Neural cell (in vitro differentiated cells): ENCODE measurements around the gene RBMX. TPM values are rescaled to one million over a fixed set of nuclear protein-coding genes. Genes with fewer than 3 reads are reported as not detected.

Experiments used
- H2AFZ ChIP-seq: fragments of 200-600, 300-800 bp; sonication (generic), shearing (Covaris generic); 2 replicates; pipeline ENCODE4 v1.6.0; 2014; ENCODE audit warnings: low read depth, mild to moderate bottlenecking, antibody characterized with exemption, low read length, moderate library complexity
- H3F3A ChIP-seq: fragments of 200-600 bp; shearing (Covaris generic); 2 replicates; pipeline ENCODE4 v1.6.1; 2016; ENCODE audit warnings: mild to moderate bottlenecking, moderate library complexity, mixed read lengths, antibody characterized with exemption, low read length; ENCODE audit not compliant: insufficient read depth, poor library complexity, severe bottlenecking
- H3K27ac ChIP-seq: fragments of 200-600, 300-800 bp; sonication (generic), shearing (Covaris generic); 2 replicates; pipeline ENCODE4 v1.5.1; 2014; ENCODE audit warnings: mild to moderate bottlenecking, low read length, moderate library complexity
- H3K27me3 ChIP-seq: fragments of 300-800, 200-600 bp; sonication (generic), shearing (Covaris generic); 2 replicates; pipeline ENCODE4 v1.6.0; 2014; ENCODE audit warnings: mild to moderate bottlenecking, low read depth, low read length, moderate library complexity; ENCODE audit not compliant: insufficient read depth
- H3K36me3 ChIP-seq: fragments of 300-800, 200-600 bp; sonication (generic), shearing (Covaris generic); 2 replicates; pipeline ENCODE4 v1.5.1; 2014; ENCODE audit warnings: mild to moderate bottlenecking, antibody characterized with exemption, low read length, moderate library complexity; ENCODE audit not compliant: insufficient read depth
- H3K4me2 ChIP-seq: fragments of 300-800, 200-600 bp; sonication (generic), shearing (Covaris generic); 2 replicates; pipeline ENCODE4 v1.6.0; 2014; ENCODE audit warnings: mild to moderate bottlenecking, low read length
- H3K4me3 ChIP-seq: fragments of 300-800, 200-600 bp; sonication (generic), shearing (Covaris generic); 2 replicates; pipeline ENCODE4 v1.5.1; 2014; ENCODE audit warnings: mild to moderate bottlenecking, low read length, moderate library complexity
- H3K79me2 ChIP-seq: fragments of 200-600 bp; shearing (Covaris generic); replicated peaks from 2 replicates; pipeline ENCODE4 v1.6.0; 2014; ENCODE audit warnings: mild to moderate bottlenecking, low read length, moderate library complexity; ENCODE audit not compliant: insufficient read depth
- H3K9ac ChIP-seq: fragments of 300-800, 200-600 bp; sonication (generic), shearing (Covaris generic); 2 replicates; pipeline ENCODE4 v1.6.1; 2016; ENCODE audit warnings: mild to moderate bottlenecking, low read length, mixed read lengths
- H3K9me2 ChIP-seq: fragments of 200-600 bp; shearing (Covaris generic); 2 replicates; pipeline ENCODE4 v1.6.1; 2016; ENCODE audit warnings: mild to moderate bottlenecking, low read length, mixed read lengths; ENCODE audit not compliant: insufficient read depth
- H3K9me3 ChIP-seq: fragments of 200-600, 300-800 bp; sonication (generic), shearing (Covaris generic); 2 replicates; pipeline ENCODE4 v1.6.1; 2016; ENCODE audit warnings: mild to moderate bottlenecking, mixed run types, low read length, moderate library complexity, mixed read lengths
- H4K20me1 ChIP-seq: fragments of 200-600 bp; shearing (Covaris generic); 2 replicates; pipeline ENCODE4 v1.6.1; 2016; ENCODE audit warnings: mild to moderate bottlenecking, mixed run types; ENCODE audit not compliant: insufficient read depth
- EP300 ChIP-seq: fragments of 450-650 bp; conservative IDR thresholded peaks from 2 replicates; pipeline ENCODE4 v1.6.1; 2014; ENCODE audit warnings: antibody characterized with exemption, mild to moderate bottlenecking, moderate library complexity; ENCODE audit not compliant: poor library complexity, severe bottlenecking
- EZH2 ChIP-seq: fragments of 200-600, 300-800 bp; shearing (Covaris generic), sonication (generic); IDR thresholded peaks from 2 replicates; pipeline ENCODE4 v1.6.1; 2014; ENCODE audit warnings: antibody characterized with exemption, low read length, borderline replicate concordance, mild to moderate bottlenecking; ENCODE audit not compliant: insufficient read depth, poor library complexity, severe bottlenecking
- MXI1 ChIP-seq: fragments of 450-650 bp; conservative IDR thresholded peaks from 2 replicates; pipeline ENCODE4 v1.6.1; 2014; ENCODE audit warnings: antibody characterized with exemption, mild to moderate bottlenecking; ENCODE audit not compliant: poor library complexity, severe bottlenecking
- POLR2AphosphoS5 ChIP-seq: IDR thresholded peaks from 2 replicates; pipeline ENCODE4 v1.6.1; 2012
- REST ChIP-seq: IDR thresholded peaks from 2 replicates; pipeline ENCODE4 v1.6.1; 2012; ENCODE audit warnings: borderline replicate concordance
- SMC3 ChIP-seq: fragments of 450-650 bp; conservative IDR thresholded peaks from 2 replicates; pipeline ENCODE4 v1.6.1; 2014; ENCODE audit warnings: antibody characterized with exemption, mild to moderate bottlenecking, moderate library complexity; ENCODE audit not compliant: poor library complexity
- TAF1 ChIP-seq: IDR thresholded peaks from 2 replicates; pipeline ENCODE4 v1.6.1; 2012; ENCODE audit warnings: low read depth
- polyA plus RNA-seq: library from polyadenylated mRNA; depleted of rRNA; stranded (reverse); fragments of >200 nt; gene quantifications from 2 replicates; pipeline ENCODE4 v1.2.3, GENCODE V29; 2014
- TF ChIP-seq, protein P1 (sequence below): fragments of 450-650 bp; IDR thresholded peaks from 2 replicates; pipeline ENCODE4 v1.5.1; 2014; ENCODE audit warnings: antibody characterized with exemption, mild to moderate bottlenecking, moderate library complexity; ENCODE audit not compliant: poor library complexity, severe bottlenecking

RBMX gene
- polyA plus RNA-seq, 1 donor from 2014 or later: 875 TPM

DNA sequence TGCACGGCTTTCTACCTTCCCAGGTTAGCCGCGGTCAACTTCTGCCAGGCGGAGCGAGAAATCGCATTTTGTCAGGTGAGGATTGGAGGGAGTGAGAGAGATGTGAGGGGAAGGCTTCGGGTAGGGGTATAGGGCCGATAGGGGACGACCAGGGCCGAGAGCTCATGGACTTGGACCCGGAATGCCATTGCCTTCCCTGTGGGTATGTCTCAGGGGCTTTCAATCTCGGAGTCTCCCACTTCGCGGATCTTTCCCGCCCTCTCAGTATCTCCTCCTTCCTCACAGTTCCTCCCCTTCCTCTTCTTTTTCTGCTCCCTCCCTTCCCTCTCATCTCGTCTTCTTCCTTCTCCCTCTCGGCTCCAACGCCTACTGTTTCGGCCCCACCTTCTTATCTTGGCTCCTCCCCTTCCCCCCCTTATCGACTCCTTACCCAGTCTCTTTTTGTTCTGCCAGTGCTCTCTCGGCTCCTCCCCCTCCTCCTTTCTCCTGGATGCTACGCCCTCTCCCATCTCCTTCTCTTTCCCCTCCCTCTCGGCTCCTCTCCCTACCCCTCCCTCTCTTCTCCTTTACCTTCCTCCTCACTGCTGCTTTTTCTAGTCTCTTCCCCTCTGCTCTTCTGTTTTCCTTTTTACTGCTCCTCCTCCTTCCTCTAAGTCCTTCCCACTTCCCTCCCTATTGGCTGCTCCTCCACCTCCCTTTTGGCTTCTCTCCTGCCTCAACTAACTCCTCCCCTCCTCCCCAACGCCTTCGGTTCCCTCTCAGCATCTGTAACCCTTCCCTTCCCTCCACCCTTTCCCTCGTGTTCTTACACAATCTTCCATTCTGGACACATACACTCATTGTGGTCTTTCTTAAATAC is 29.4 kb upstream of the RBMX start:
- peak overlapping the region; percentile 79 for H3K27ac ChIP-seq
- no peaks in the 10 kb centered on the region for H3K79me2 ChIP-seq
- H3K9ac ChIP-seq: peak overlapping the region; percentile 81
- H3K4me3 ChIP-seq: peak overlapping the region; percentile 82
- no peaks in the 10 kb centered on the region for H3F3A ChIP-seq
- peak overlapping the region; percentile 55 for H3K4me2 ChIP-seq
- H3K27me3 ChIP-seq: no peaks in the 10 kb centered on the region
- no peaks in the 10 kb centered on the region for H3K36me3 ChIP-seq
- peak overlapping the region; percentile 60 for H2AFZ ChIP-seq
- H4K20me1 ChIP-seq: no peaks in the 10 kb centered on the region
- TF ChIP-seq REST: peak; percentile 20
- TF ChIP-seq SMC3: no peak
- peak; percentile 66 for TF ChIP-seq MXI1
- no peak for TF ChIP-seq EP300
- peak; percentile 69 for TF ChIP-seq POLR2AphosphoS5
- no peaks in the 10 kb centered on the region for H3K9me3 ChIP-seq
- H3K9me2 ChIP-seq: no peaks in the 10 kb centered on the region

DNA sequence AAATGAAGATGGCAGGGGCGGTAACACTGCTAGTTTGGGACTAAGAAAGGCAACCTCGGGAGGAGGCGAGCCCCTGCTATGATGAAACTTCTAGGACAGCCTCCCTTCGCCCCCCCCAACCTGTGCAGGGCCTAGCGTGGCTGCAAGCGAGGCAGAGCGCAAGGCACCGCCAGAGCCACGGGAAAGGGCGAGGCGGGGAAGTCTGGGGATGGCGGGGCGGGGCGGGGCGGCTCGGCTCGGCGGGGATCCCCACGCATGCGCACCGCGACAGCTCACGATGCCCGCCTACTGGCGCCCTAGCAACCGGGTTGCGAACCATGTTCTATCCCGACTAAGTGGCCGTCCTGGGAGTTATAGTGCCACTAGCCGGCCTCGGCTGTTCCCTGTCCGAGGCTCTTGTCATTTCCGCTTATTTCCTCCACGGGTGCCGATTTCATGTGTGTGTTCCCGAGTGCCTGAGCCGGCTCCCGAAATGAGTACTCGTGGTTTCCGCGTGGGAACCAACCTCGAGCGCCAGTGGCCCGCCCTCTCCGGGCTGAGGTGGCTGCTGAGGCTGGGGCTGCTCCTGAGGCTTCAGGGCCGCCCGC is 28.7 kb upstream of the RBMX start:
- H3K9me2 ChIP-seq: no peaks in the 10 kb centered on the region

DNA sequence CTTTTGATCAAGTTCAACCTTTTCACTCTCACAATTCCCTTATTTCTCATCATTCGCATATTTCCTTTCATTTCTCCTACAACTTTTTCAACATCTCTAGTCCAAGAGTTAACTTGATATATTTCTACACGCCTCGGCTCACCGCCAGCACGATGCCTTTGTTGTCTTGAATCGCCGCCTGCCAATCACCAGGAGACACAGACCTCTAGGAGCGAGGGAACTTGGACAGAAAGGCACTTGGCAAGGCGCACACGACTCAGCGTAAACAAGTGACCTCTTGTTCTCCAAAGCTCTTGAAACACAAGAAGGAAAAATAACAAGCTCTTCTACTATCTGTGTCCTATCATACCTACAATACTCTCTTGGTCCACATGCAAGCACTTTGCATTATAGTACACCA is 27.1 kb upstream of the RBMX start:
- Histone ChIP-seq H3K9me2 (no peaks in the 10 kb centered on the region), H3K27me3 (no peaks in the 10 kb centered on the region), H3K27ac (no peak overlapping the region), H3F3A (no peaks in the 10 kb centered on the region), H3K79me2 (no peaks in the 10 kb centered on the region), H4K20me1 (no peaks in the 10 kb centered on the region), H2AFZ (no peak overlapping the region), H3K36me3 (no peaks in the 10 kb centered on the region), H3K4me2 (no peak overlapping the region), H3K4me3 (no peak overlapping the region), H3K9me3 (no peaks in the 10 kb centered on the region), H3K9ac (no peak overlapping the region)
- TF ChIP-seq EZH2 (no peak), TAF1 (no peak)
- TF ChIP-seq, protein P1, sequence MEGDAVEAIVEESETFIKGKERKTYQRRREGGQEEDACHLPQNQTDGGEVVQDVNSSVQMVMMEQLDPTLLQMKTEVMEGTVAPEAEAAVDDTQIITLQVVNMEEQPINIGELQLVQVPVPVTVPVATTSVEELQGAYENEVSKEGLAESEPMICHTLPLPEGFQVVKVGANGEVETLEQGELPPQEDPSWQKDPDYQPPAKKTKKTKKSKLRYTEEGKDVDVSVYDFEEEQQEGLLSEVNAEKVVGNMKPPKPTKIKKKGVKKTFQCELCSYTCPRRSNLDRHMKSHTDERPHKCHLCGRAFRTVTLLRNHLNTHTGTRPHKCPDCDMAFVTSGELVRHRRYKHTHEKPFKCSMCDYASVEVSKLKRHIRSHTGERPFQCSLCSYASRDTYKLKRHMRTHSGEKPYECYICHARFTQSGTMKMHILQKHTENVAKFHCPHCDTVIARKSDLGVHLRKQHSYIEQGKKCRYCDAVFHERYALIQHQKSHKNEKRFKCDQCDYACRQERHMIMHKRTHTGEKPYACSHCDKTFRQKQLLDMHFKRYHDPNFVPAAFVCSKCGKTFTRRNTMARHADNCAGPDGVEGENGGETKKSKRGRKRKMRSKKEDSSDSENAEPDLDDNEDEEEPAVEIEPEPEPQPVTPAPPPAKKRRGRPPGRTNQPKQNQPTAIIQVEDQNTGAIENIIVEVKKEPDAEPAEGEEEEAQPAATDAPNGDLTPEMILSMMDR: no peak

More for the DNA sequence above, 28.7 kb upstream of the RBMX start:
- Histone ChIP-seq H3K27me3 (no peaks in the 10 kb centered on the region), H3K27ac (peak overlapping the region; percentile 79), H3K9ac (peak overlapping the region; percentile 81), H3F3A (no peaks in the 10 kb centered on the region), H3K4me2 (peak overlapping the region; percentile 55), H3K36me3 (no peaks in the 10 kb centered on the region), H3K4me3 (peak overlapping the region; percentile 82), H3K9me3 (no peaks in the 10 kb centered on the region), H4K20me1 (no peaks in the 10 kb centered on the region), H3K79me2 (no peaks in the 10 kb centered on the region), H2AFZ (peak overlapping the region; percentile 60)
- TF ChIP-seq SMC3 (no peak), POLR2AphosphoS5 (peak; percentile 23), MXI1 (peak; percentile 96)
